CD14-positive monocyte (primary cell): ENCODE data around the gene DMAC2. TPM values are rescaled to one million over a fixed set of nuclear protein-coding genes. Genes with fewer than 3 reads are reported as not detected.

ENCODE experiments used
- DNase-seq, 3 donors: peaks; one replicate each; pipeline ENCODE4 v3.0.0-alpha.2; 2011 to 2022
- H2AFZ ChIP-seq: 2 replicates; pipeline ENCODE4 v1.6.0; 2012; ENCODE audit warnings: mild to moderate bottlenecking, low read depth, low read length, inconsistent platforms; ENCODE audit not compliant: insufficient read depth, poor library complexity, severe bottlenecking
- H3K27ac ChIP-seq, 2 donors: 1 replicate in 1 of 2; 2 replicates in 1 of 2; pipeline ENCODE4 v1.5.1; 2012 to 2013; ENCODE audit warnings: low read length in 2 of 2, control low read depth in 1 of 2, inconsistent platforms in 1 of 2, low read depth in 1 of 2, mild to moderate bottlenecking in 1 of 2
- H3K27me3 ChIP-seq, 2 donors: one replicate each; pipeline versions ENCODE4 v1.6.0 to v1.6.1; 2011 to 2013; ENCODE audit warnings: low read length in 2 of 2; ENCODE audit not compliant: control insufficient read depth in 2 of 2, insufficient read depth in 2 of 2
- H3K36me3 ChIP-seq, 2 donors: replicated peaks in 1 of 2; 1 replicate in 1 of 2; 2 replicates in 1 of 2; pipeline versions ENCODE4 v1.5.1 to v1.6.1; 2012 to 2013; ENCODE audit warnings: low read length in 2 of 2, control low read depth in 1 of 2, inconsistent platforms in 1 of 2, mild to moderate bottlenecking in 1 of 2; ENCODE audit not compliant: insufficient read depth in 2 of 2, control insufficient read depth in 1 of 2
- H3K4me1 ChIP-seq, 2 donors: 1 replicate in 1 of 2; 2 replicates in 1 of 2; pipeline versions ENCODE4 v1.5.1 to v1.6.1; 2012 to 2013; ENCODE audit warnings: low read length in 2 of 2, control low read depth in 1 of 2, inconsistent platforms in 1 of 2, mild to moderate bottlenecking in 1 of 2, moderate library complexity in 1 of 2; ENCODE audit not compliant: insufficient read depth in 2 of 2, control insufficient read depth in 1 of 2
- H3K4me2 ChIP-seq: replicated peaks from 2 replicates; pipeline ENCODE3; 2012; ENCODE audit warnings: low read length, moderate library complexity, mild to moderate bottlenecking; ENCODE audit not compliant: poor library complexity, severe bottlenecking; ENCODE audit errors: extremely low read depth
- H3K4me3 ChIP-seq, 3 experiments: fragments of 200-600 bp in 1 of 3; sonication (generic) in 1 of 3; replicated peaks in 1 of 3; 1 replicate in 2 of 3; 2 replicates in 1 of 3; pipeline ENCODE4 v1.5.1; 2011 to 2013; ENCODE audit warnings: low read length in 3 of 3, mild to moderate bottlenecking in 3 of 3, control low read depth in 2 of 3, low read depth in 2 of 3, inconsistent platforms in 1 of 3, moderate library complexity in 1 of 3
- H3K79me2 ChIP-seq: 2 replicates; pipeline ENCODE4 v1.6.0; 2012; ENCODE audit warnings: mild to moderate bottlenecking, control low read depth, inconsistent platforms, low read length, moderate library complexity; ENCODE audit not compliant: insufficient read depth
- H3K9ac ChIP-seq: 2 replicates; pipeline ENCODE4 v1.6.0; 2017; ENCODE audit warnings: low read length, mild to moderate bottlenecking; ENCODE audit not compliant: insufficient read depth, poor library complexity, severe bottlenecking
- H3K9me3 ChIP-seq, 2 donors: replicated peaks in 1 of 2; 1 replicate in 1 of 2; 2 replicates in 1 of 2; pipeline versions ENCODE4 v1.5.1 to v1.6.1; 2012 to 2013; ENCODE audit warnings: low read length in 2 of 2, control low read depth in 1 of 2; ENCODE audit not compliant: control insufficient read depth in 1 of 2, insufficient read depth in 1 of 2
- H4K20me1 ChIP-seq: 2 replicates; pipeline ENCODE4 v1.6.0; 2012; ENCODE audit warnings: mild to moderate bottlenecking, low read length, control low read depth, moderate library complexity; ENCODE audit not compliant: insufficient read depth
- H3K27ac Mint-ChIP-seq, 7 donors: one replicate each; pipeline ENCODE4 v1.8.0; 2020; ENCODE audit warnings: mild to moderate bottlenecking in 7 of 7, mixed read lengths in 7 of 7, moderate library complexity in 6 of 7, inconsistent platforms in 2 of 7
- H3K27me3 Mint-ChIP-seq, 3 donors: one replicate each; pipeline ENCODE4 v1.8.0; 2021 to 2022; ENCODE audit warnings: low read depth in 3 of 3, mild to moderate bottlenecking in 3 of 3, mixed read lengths in 3 of 3, moderate library complexity in 3 of 3, inconsistent platforms in 1 of 3
- H3K36me3 Mint-ChIP-seq, 2 donors: one replicate each; pipeline ENCODE4 v1.8.0; 2020; ENCODE audit warnings: mixed read lengths in 2 of 2, inconsistent platforms in 1 of 2, mild to moderate bottlenecking in 1 of 2
- H3K4me1 Mint-ChIP-seq: one replicate; pipeline ENCODE4 v1.8.0; 2020; ENCODE audit warnings: mild to moderate bottlenecking, mixed read lengths
- H3K4me3 Mint-ChIP-seq, 2 donors: one replicate each; pipeline ENCODE4 v1.8.0; 2020; ENCODE audit warnings: mild to moderate bottlenecking in 2 of 2, mixed read lengths in 2 of 2, moderate library complexity in 1 of 2
- H3K9me3 Mint-ChIP-seq, 7 donors: one replicate each; pipeline ENCODE4 v1.8.0; 2020 to 2022; ENCODE audit warnings: mixed read lengths in 7 of 7, mild to moderate bottlenecking in 6 of 7, moderate library complexity in 6 of 7, inconsistent platforms in 2 of 7
- CTCF ChIP-seq: fragments of 200-600 bp; IDR thresholded peaks from one replicate; pipeline ENCODE4 v1.8.0; 2022; ENCODE audit warnings: antibody characterized with exemption, mild to moderate bottlenecking
- WGBS: methylation state at CpG from one replicate; pipeline ENCODE4 v1.1.5; 2013; ENCODE audit warnings: missing lambda C conversion rate; ENCODE audit not compliant: insufficient coverage; 5-methylcytosine and 5-hydroxymethylcytosine counted together
- intact Hi-C, 2 donors: fragments of 100-400 bp; cut with micrococcal nuclease; formaldehyde crosslinking; loops; one replicate each; pipeline versions ENCODE4 v1.15.0 to v1.15.1; 2023
- polyA plus RNA-seq, 3 donors: library from polyadenylated mRNA; depleted of rRNA in 1 of 3; unstranded in 2 of 3; stranded (reverse) in 1 of 3; fragments of 300-500 nt in 2 of 3; fragments of >200 nt in 1 of 3; fragmentation: Illumina TruSeq in 2 of 3; gene quantifications; 1 replicate in 2 of 3; 2 replicates in 1 of 3; pipeline ENCODE4 v1.2.3, GENCODE V29; 2012 to 2021

The DMAC2 gene
- polyA plus RNA-seq, 3 donors, result 33.2 to 48.0 (median 43.8) TPM

GRCh38 chr19:41425174-41426115 lies 14.3 kb downstream of the DMAC2 start:
- DNase-seq, result no peak
- Mint-ChIP-seq H3K36me3 (peaks cover 38 to 55% of the 10 kb centered on the region in 2 donors), H3K27me3 (peaks cover 0 to 3% (median 0%) of the 10 kb centered on the region in 3 donors), H3K27ac (peak overlapping the region; percentile 19 to 82 (median 72)), H3K4me1 (peaks cover 72% of the 10 kb centered on the region), H3K4me3 (peak overlapping the region; percentile 59 to 98), H3K9me3 (peaks cover 0 to 3% (median 0%) of the 10 kb centered on the region in 7 donors)
- peak overlapping the region; percentile 33 to 77 for H3K27ac ChIP-seq
- peaks cover 82% of the 10 kb centered on the region for H3K79me2 ChIP-seq
- H3K9me3 ChIP-seq, result no peaks in the 10 kb centered on the region
- H2AFZ ChIP-seq, result no peak overlapping the region
- H3K27me3 ChIP-seq, result no peaks in the 10 kb centered on the region
- peaks cover 81 to 86% of the 10 kb centered on the region in 2 donors for H3K4me1 ChIP-seq
- H3K4me2 ChIP-seq, result peak overlapping the region; percentile 87
- H3K4me3 ChIP-seq, result peak overlapping the region in 2 of 3 experiments; percentile 13 to 85
- peak overlapping the region; percentile 54 for H3K9ac ChIP-seq
- intact Hi-C loops, result loop anchor here in 1 of 2 donors (10.0 kb wide), 1 partner anchor 51 kb away; the partner anchor contains the start of gene TMEM91
- H3K36me3 ChIP-seq, result peaks cover 39 to 42% of the 10 kb centered on the region in 2 donors
- peaks cover 34% of the 10 kb centered on the region for H4K20me1 ChIP-seq
- 85% methylated on average over 26 of the region's 28 CpGs for WGBS
- no peak for TF ChIP-seq CTCF

- peaks cover 39 to 40% of the 10 kb centered on the region in 2 donors for H3K36me3 ChIP-seq
- DNase-seq, result no peak
- Mint-ChIP-seq H3K4me3 (peak overlapping the region; percentile 59 to 73), H3K36me3 (peaks cover 38 to 58% of the 10 kb centered on the region in 2 donors), H3K27me3 (peaks cover 0 to 1% (median 0%) of the 10 kb centered on the region in 3 donors), H3K9me3 (peaks cover 0 to 3% (median 0%) of the 10 kb centered on the region in 7 donors), H3K4me1 (peaks cover 80% of the 10 kb centered on the region), H3K27ac (peak overlapping the region; percentile 19 to 82 (median 68))
- H2AFZ ChIP-seq, result no peak overlapping the region
- 81% methylated on average over 12 of the region's 21 CpGs for WGBS
- intact Hi-C loops, result loop anchor here in 1 of 2 donors (10.0 kb wide), 1 partner anchor 50 kb away; the partner anchor contains the start of gene TMEM91
- H3K4me3 ChIP-seq, result peak overlapping the region in 2 of 3 experiments; percentile 13 to 85
- peak overlapping the region; percentile 54 for H3K9ac ChIP-seq
- H3K9me3 ChIP-seq, result no peaks in the 10 kb centered on the region
- H4K20me1 ChIP-seq, result peaks cover 34% of the 10 kb centered on the region
- H3K27ac ChIP-seq, result peak overlapping the region; percentile 33 to 77
- TF ChIP-seq CTCF, result no peak
- H3K79me2 ChIP-seq, result peaks cover 78% of the 10 kb centered on the region
- H3K4me1 ChIP-seq, result peaks cover 90 to 94% of the 10 kb centered on the region in 2 donors
- H3K27me3 ChIP-seq, result no peaks in the 10 kb centered on the region
- peak overlapping the region; percentile 87 for H3K4me2 ChIP-seq
Measured at GRCh38 chr19:41424335-41425173, 15.2 kb downstream of the DMAC2 start.
